Prostate gland (tissue), 2 donors: ENCODE results near the gene CES5A.

ENCODE experiments used
- POLR2A ChIP-seq: fragments of 450-650 bp; IDR thresholded peaks from one replicate; pipeline ENCODE4 v1.6.1; 2016; ENCODE audit warnings: antibody characterized with exemption, mild to moderate bottlenecking
- TF ChIP-seq, protein P1 (sequence below), 4 experiments: fragments of 200-600 bp in 2 of 4; fragments of 450-650 bp in 2 of 4; sonication (generic) in 2 of 4; IDR thresholded peaks; 1 replicate in 3 of 4; 2 replicates in 1 of 4; pipeline ENCODE4 v1.5.1; 2016 to 2019; ENCODE audit warnings: antibody characterized with exemption in 4 of 4, mild to moderate bottlenecking in 2 of 4, moderate library complexity in 2 of 4

DNA sequence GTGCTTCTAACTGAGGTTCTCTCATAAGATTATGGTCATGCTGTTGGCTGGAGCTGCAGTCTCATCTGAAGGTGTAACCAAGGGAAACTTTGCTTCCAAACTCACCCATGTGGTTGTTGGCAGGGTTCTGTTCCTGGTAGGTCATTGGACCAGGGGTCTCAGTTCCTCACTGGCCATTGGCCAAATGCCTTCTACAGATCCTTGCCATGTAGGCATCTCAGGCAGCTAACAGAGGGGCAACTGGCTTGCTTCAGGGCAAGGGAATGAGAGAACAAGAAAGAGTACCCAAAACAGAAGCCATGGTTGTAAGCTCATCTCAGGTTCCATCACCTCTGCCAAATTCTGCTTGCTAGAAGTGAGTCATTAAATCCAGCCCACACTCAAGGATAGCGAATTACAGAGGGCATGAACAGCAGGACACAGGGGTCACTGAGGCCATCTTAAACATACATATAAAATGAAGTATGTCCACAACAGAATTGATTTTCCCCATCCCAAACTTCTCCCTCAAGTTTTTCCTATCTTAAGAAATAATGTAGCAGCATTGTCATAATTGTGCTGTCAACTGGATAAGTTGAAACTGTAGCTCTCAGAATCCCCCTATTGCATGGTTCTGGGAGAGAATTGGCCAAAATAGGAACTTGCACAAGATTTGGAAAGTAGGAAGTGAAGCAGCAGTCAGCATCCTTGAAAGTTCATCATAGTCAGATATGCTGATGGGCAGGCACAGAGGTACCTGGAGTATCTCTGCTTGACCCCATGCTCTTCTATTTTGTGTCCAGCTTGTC lies 42.4 kb upstream of the CES5A start:
- TF ChIP-seq, protein P1, sequence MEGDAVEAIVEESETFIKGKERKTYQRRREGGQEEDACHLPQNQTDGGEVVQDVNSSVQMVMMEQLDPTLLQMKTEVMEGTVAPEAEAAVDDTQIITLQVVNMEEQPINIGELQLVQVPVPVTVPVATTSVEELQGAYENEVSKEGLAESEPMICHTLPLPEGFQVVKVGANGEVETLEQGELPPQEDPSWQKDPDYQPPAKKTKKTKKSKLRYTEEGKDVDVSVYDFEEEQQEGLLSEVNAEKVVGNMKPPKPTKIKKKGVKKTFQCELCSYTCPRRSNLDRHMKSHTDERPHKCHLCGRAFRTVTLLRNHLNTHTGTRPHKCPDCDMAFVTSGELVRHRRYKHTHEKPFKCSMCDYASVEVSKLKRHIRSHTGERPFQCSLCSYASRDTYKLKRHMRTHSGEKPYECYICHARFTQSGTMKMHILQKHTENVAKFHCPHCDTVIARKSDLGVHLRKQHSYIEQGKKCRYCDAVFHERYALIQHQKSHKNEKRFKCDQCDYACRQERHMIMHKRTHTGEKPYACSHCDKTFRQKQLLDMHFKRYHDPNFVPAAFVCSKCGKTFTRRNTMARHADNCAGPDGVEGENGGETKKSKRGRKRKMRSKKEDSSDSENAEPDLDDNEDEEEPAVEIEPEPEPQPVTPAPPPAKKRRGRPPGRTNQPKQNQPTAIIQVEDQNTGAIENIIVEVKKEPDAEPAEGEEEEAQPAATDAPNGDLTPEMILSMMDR (IDR thresholded peaks at IDR 0.05), result no peak
- TF ChIP-seq POLR2A, result no peak
